Measurements from ENCODE around the gene NTN1.

The NTN1 gene

DNA sequence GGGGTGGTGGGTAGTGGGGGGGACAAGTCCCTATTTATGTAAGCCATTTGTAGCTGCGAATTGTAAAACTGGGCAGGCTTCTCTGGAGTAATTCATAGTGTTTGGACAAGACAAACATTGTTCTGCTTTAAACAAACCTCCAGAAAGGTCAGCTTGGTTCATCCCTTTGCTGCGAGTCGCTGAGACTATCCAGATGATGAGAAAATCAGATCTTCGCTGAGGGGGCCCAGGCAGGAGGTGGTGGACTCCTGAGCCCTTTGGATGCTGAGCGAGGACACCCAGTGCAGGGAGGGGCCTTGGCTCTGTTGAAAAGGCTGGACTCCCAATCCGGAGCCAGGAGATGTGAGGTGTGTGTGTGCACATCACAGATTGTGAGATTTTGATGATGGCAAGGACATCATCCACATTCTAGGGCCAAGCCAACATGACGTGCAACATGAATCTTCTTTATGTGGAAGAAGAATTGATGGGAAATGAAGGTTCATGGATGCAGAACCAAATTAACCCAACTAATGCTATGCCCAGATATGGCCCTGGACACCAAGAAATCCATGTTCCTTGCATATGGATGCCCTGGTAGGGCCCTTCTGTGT lies 15.0 kb upstream of the NTN1 start:
- DNase-seq (ENCODE audit: low read depth), result no peak

DNA sequence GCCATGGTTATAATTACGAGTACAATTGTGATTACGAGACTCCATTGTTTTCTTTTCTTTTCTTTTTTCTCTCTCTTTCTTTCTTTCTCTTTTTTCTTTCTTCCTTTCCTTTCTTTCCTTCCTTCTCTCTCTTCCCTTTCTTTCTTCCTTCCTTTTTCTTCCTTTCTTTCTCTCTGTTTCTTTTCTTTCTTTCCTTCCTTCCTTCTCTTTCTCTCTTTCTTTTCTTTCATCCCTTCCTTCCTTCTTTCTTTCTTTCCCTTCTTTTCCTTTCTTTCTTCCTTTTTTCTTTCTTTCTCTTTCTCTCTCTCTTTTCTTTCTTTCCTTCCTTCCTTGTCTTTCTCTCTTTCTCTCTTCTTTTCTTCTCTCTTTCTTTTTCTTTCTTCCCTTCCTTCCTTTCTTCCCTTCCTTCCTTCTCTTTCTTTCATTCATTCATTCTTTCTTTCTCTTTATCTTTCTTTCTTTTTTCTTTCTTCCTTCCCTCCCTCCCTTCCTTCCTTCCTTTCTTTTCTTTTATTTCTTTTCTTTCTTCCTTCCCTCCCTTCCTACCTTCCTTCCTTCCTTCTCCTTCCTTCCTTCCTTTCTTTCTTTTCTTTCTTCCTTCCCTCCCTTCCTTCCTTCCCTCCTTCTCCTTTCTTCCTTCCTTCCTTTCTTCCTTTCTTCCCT lies 14.1 kb upstream of the NTN1 start:
- no peak for DNase-seq (ENCODE audit: low read depth)

- DNase-seq (ENCODE audit: low read depth), result no peak
These were observed 12.2 kb upstream of the NTN1 start for GRCh38 chr17:9009096-9009495.

DNA sequence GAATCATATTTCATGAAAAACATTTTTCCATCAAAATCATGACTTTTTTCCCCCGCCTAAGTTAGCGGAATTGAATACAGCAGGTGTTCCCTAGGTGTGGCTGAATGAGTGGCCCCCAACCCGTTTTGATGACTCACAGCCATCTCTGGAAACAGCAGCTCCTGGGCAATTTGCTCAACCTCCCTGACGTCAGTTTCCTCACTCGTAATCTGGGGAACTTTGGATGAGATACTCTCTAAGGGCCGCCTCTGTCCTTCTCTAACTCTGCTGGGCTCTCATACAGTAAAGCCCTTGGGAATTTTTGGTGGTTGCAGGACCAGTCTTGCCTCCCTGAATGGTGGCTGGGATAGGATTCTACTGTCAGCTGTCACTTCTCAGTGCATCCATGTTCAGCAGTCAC lies 11.6 kb upstream of the NTN1 start:
- no peak for DNase-seq (ENCODE audit: low read depth)

DNA sequence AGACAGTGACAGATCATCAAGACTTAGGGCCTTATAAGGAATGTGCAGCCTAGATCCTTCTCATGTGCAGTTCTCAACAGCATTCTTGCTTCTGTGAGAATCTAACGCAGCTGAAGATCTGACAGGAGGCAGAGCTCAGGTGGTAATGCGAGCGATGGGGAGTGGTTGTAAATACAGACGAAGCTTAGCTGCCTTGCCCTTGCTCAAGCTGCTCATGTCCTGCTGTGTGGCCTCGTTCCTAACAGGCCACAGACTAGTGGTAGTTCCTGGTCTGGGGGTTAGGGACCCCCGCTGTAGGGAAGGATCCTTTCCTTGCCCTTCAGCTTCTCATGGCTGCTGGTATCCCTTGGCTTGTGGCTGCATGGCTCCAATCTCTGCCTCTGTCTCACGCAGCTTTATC lies 10.3 kb upstream of the NTN1 start:
- no peak for DNase-seq (ENCODE audit: low read depth)

- no peak for DNase-seq (ENCODE audit: low read depth)
These were observed 4.3 kb upstream of the NTN1 start for GRCh38 chr17:9016941-9017552.

GRCh38 chr17:9018726-9019125 lies 2.6 kb upstream of the NTN1 start:
- no peak for DNase-seq (ENCODE audit: low read depth)

DNA sequence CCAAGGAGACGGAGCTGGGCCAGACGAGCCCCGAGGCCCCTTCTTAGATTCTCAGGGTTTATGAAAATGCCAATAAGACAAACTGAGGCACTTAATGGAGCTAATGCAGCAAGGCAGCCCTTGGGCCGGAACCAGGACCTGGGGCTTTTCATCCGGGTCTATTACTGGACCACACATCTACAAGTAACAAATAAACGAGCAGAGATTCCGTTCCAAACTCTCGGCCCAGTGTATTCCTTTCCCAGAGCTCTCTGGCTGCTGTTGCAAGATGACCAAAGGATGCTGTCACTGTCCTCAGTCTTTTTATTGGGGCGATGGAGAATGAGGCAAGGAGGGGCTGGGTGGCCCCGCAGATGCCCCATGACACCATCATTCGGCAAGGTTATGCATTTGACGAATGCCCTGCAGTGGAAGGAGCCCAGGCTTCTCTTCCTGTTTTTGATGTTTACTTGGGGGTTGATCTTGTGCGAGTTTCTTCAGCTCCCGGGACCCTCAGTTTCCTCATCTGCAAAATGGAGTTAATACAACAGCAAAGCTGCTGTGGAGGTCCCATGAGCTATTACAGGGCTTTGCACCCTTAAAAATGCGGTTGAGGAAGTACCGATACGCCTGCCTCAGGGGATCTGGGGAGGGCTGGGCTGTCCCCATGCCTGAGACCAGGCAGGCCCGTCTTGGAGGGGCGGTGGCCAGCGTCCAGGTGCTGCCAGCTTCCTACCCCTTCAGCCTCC lies 1.1 kb upstream of the NTN1 start:
- no peak for DNase-seq (ENCODE audit: low read depth)

- no peak for DNase-seq (ENCODE audit: low read depth)
These were observed 519 bp upstream of the NTN1 start for GRCh38 chr17:9020824-9021157.

DNA sequence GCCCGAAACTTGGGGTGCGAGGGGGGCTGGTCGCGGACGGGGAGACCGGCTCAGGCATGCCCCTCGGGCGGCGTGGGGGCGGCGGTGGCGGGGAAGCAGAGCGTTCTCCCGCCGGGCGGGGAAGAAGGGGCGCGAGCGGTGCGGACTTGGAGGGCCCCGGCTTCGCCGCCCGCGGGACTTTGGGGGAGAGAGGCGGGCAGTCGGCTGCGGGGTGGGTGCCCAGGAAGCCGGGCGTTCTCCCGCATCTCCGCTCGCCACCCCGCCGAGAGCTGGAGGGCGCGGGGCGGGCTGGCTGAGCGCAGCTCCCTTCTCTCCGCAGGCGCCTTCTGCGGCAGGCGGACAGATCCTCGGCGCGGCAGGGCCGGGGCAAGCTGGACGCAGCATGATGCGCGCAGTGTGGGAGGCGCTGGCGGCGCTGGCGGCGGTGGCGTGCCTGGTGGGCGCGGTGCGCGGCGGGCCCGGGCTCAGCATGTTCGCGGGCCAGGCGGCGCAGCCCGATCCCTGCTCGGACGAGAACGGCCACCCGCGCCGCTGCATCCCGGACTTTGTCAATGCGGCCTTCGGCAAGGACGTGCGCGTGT lies 772 bp downstream of the NTN1 start:
- no peak for DNase-seq (ENCODE audit: low read depth)

- DNase-seq (ENCODE audit: low read depth), result no peak
These were observed 1.5 kb downstream of the NTN1 start for GRCh38 chr17:9022573-9023391.

DNA sequence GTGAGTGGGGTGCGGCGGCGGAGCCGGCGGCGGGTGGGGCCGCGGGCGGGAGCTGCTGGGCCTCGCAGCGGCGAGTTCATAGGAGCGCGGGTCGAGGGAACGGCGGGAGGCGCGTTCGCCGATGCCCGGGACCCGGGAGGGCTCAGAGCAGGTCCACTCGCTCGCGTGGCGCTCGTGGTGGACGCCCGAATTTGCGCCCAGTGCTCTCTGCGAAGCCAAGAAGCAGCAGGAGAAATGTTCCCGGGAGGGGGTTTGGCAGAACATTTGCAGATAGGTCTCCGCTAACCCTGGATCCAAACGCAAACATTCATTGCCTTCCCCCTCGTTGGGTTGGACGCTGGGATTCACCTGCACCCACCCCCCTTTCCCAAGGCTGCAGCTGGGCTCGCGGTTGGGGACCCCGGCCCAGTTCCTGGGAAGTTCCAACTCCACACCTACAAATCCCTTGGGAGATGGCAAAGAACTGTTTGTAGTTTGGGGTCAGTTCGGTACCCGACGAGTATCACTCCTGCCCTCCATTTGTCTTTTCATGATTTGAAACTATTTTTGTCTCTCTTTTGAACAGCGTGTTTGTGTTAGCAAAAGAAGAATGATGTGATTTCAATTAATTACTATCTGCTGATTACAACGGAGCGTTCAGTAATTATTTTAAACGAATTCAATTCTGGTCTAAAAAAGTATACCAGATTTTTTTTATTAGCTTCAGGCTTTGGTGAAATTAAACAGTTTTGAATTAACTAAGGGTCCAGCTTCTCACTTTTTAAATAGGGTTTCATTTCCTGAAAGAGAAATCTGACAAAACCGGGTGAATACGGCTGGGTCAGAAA lies 2.3 kb downstream of the NTN1 start:
- no peak for DNase-seq (ENCODE audit: low read depth)

DNA sequence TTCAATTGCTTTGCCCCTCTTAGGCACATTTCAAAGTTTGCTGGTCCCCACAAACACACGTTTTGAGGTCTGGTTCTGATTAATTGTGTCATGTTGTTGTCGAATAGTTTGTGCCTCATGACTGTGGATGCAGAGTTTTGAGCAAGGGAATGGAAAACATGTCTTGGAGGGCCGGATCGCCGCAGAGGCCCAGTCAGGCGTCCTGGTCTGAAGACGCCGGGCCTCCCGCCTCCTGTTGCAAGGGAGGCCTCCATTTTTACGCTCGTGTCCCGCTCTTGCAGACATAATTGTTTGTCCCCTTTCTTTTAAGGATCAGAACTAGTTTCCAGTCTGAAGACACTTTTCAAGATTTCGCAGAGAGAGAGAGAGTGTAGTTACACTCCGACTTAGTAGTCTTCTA lies 3.2 kb downstream of the NTN1 start:
- no peak for DNase-seq (ENCODE audit: low read depth)

DNA sequence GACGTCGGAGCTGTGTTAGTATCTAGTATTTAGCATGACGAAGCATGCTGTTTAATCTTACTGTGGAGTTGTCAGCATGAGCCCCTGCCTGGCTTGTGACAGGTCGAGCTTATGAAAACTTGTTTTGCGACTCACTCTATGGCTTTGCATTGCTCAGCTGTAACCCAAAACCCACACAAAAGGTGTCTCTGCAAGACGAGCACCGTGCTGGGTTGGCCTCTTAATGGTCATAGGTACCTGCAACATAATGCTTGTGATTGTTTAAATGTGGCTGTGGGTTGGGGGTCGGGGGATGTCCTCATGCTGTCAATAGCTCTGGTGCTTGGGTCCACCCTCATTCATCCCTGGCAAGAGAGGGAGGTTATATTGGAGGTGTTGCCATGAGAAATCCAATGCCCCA lies 5.4 kb downstream of the NTN1 start:
- DNase-seq (ENCODE audit: low read depth), result no peak

DNA sequence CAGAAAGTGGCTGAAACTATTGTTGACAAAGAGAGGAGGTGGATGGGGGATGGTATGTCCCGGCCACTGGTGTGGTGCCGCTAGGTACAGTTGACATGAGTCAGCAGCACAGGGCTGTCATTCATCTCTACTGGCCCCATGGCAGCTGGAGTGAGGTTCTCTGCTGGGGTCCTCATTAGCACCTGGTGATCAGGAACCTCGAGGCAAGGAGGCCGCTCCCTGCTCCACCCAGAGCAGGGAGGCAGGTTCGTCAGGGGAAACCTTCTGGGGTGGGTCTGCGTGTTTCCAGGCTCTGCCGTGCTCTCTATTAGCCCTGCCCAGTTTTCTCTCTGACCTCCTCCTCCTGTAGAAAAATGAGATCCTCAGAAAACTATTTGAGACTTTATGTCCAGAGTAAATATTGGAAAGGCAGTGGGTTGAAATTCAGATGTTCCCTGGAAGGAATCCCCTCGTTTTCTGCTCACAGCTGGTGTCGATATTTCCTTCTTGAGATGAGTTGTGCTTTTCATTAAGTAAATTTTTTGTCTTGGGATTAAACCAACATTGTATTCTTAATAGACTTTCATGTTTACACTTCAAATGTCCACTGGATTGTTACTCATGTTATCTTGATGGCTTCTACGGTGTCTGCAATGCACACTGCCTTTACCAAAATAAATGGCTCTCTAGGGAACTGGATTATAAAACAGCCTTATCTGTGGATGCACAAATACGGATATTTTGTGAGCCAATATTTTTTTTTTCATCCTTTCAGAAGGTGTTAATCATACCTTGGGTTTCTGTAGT lies 7.1 kb downstream of the NTN1 start:
- DNase-seq (ENCODE audit: low read depth), result no peak

DNA sequence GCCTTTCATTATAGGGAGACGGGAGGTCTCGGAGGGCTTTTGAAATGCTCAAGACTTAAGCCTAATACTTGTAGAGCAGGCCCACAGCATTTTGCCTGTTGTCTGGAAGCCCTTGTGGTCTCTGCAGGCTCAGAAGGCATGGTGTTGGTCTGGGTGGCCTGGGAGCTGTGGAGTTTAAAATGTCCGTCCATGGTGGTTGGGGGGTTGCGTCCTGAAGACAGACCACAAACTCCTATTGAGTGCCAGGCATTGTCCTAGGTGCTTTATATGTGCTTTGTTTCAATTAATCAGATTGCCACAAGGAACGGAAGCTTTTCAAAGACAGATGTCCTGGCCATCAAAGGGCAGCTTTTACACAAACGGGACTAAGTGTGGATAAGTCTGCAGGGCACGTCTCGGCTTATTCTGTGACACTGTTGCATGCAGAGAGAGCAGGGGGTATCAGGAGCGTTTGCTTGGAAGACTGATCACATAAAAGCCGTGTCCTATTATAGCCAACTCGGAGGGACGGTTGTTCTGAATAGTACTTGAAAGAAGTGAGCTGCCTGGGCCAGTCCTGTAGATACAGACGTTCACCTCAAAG lies 7.8 kb downstream of the NTN1 start:
- no peak for DNase-seq (ENCODE audit: low read depth)

DNA sequence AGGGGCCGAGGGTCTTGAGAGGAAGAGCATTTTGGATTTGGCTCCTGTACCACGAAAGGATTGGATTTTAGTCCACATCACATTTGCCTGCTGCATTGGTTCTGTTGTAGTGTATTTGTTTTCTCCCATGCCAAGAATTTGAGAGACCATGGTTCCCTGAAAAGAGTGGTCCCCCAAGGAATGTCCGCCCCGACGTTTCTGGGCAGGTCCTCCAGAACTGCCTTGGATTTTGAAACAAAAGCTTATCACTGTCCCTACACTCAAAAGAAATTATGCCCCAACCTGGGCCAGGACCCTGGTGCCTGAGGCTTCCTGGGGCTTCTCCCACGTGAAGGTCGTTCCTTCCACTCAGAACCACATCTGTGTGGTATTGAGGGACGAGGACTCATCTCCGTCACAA lies 10.8 kb downstream of the NTN1 start:
- no peak for DNase-seq (ENCODE audit: low read depth)

- no peak for DNase-seq (ENCODE audit: low read depth)
These were observed 11.3 kb downstream of the NTN1 start for GRCh38 chr17:9032583-9032982.

DNA sequence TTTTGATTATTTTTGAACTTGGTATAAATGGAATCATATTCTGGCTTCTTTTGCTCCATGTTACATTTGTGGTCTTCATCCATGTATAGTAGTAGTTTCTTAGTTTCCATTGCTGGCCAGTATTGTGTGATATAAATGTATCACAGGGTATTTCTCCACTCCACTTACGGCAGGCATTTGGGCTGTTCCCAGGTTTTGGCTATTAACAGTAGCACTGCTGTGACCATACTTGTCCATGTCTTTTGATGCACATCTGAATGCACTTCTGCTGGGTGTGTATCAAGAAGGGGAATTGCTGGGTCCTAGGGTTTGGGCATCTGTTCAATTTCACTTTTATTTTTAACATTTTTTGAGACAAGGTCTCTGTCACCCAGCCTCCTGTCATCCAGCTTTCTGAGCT lies 13.9 kb downstream of the NTN1 start:
- no peak for DNase-seq (ENCODE audit: low read depth)

GRCh38 chr17:9036336-9036735 lies 15.0 kb downstream of the NTN1 start:
- DNase-seq (ENCODE audit: low read depth), result no peak

Data from HS-27A (cell line).